Mucosa of gallbladder (tissue), 1 donor: Measurements from ENCODE around the gene GAPDHS. TPM values are rescaled to one million over a fixed set of nuclear protein-coding genes. Genes with fewer than 3 reads are reported as not detected.
A peak's percentile ranks its signal among the peaks of the same experiment; 100 is the strongest.

ENCODE experiments used
- DNase-seq: peaks from one replicate; pipeline ENCODE4 v3.0.0-alpha.2; 2020; ENCODE audit warnings: low spot score
- total RNA-seq: library from RNA; stranded (reverse); gene quantifications from one replicate; pipeline ENCODE4 v1.2.1, GENCODE V29; 2021
- donor health status: DM: no; HTN: no; CAD: no.

Gene GAPDHS
- total RNA-seq, 1 donor from 2014 or later: not detected

- DNase-seq: no peak
Observed at GRCh38 chr19:35590875-35591274, 57.6 kb downstream of the GAPDHS start.

- DNase-seq: peak; percentile 24
Observed at GRCh38 chr19:35592226-35592625, 59.0 kb downstream of the GAPDHS start.

Other genes starting within 250 kb of the GAPDHS start
- gene MAG, start 241.3 kb upstream of the GAPDHS start, total RNA-seq: not detected
- 4.2 TPM for gene CD22, start 204.3 kb upstream of the GAPDHS start, total RNA-seq
- gene FFAR1, start 185.6 kb upstream of the GAPDHS start, total RNA-seq: not detected
- 0.29 TPM for gene FFAR3, start 175.0 kb upstream of the GAPDHS start, total RNA-seq
- not detected for gene GPR42, start 162.4 kb upstream of the GAPDHS start, total RNA-seq
- 0.17 TPM for gene FFAR2, start 85.2 kb upstream of the GAPDHS start, total RNA-seq
- gene KRTDAP, start 43.0 kb upstream of the GAPDHS start, total RNA-seq: not detected
- gene DMKN, start 19.8 kb upstream of the GAPDHS start, total RNA-seq: 1.8 TPM
- gene SBSN, start 5.1 kb upstream of the GAPDHS start, total RNA-seq: not detected
- gene TMEM147, start 12.2 kb downstream of the GAPDHS start, total RNA-seq: 87.6 TPM
- gene ATP4A, start 30.2 kb downstream of the GAPDHS start, total RNA-seq: not detected
- gene PMIS2, start 52.7 kb downstream of the GAPDHS start, total RNA-seq: not detected
- gene HAUS5, start 79.3 kb downstream of the GAPDHS start, total RNA-seq: 10.7 TPM
- gene RBM42, start 95.6 kb downstream of the GAPDHS start, total RNA-seq: 78.3 TPM
- 2.5 TPM for gene ETV2, start 108.3 kb downstream of the GAPDHS start, total RNA-seq
- 459 TPM for gene COX6B1, start 114.9 kb downstream of the GAPDHS start, total RNA-seq
- gene UPK1A, start 133.1 kb downstream of the GAPDHS start, total RNA-seq: 0.89 TPM
- 0.43 TPM for gene ZBTB32, start 171.1 kb downstream of the GAPDHS start, total RNA-seq
- 45.1 TPM for gene KMT2B, start 184.5 kb downstream of the GAPDHS start, total RNA-seq
- gene IGFLR1, start 209.0 kb downstream of the GAPDHS start, total RNA-seq: 14.8 TPM
- gene U2AF1L4, start 212.0 kb downstream of the GAPDHS start, total RNA-seq: 23.9 TPM
- gene PSENEN, start 212.2 kb downstream of the GAPDHS start, total RNA-seq: 67.9 TPM
- gene LIN37, start 215.1 kb downstream of the GAPDHS start, total RNA-seq: 10.1 TPM
- 654 TPM for gene HSPB6, start 223.6 kb downstream of the GAPDHS start, total RNA-seq
- 31.2 TPM for gene PROSER3, start 224.7 kb downstream of the GAPDHS start, total RNA-seq
- gene ARHGAP33, start 242.1 kb downstream of the GAPDHS start, total RNA-seq: 20.1 TPM